KBM-7 (cell line): Measurements from ENCODE around the gene TRIM26.
"Not testable (repeated sequence)": the region's sequence is repeated elsewhere in the genome, so short reads cannot be mapped to it uniquely, and the experiment has no call there.

ENCODE experiments used
- DNase-seq: peaks from one replicate; pipeline ENCODE4 v3.0.0-alpha.2; 2015
- in situ Hi-C: fragments of 300-500 bp; cut with MboI; formaldehyde crosslinking; loops from 2 replicates; pipeline ENCODE4 v1.14.3; 2020; ENCODE audit warnings: low sequenced_read_pairs, low pct_unique_long_range_greater_than_20kb, mixed read lengths

TRIM26 gene

DNA sequence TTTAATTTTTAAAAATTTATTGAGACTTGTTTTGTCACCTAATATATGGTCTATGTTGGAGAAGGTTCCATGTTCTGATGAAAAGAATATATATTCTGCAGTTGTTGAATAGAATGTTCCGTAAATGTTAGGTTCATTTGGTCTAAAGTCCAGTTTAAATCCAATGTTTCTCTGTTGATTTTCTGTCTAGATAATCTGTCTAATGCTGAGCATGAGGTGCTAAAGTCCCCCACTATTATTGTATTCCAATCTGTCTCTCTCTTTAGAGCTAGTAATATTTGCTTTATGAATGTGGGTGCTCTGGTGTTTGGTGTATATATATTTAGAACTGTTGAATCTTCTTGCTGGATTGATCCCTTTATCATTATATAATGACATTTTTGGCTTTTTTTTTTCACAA, 34.4 kb downstream of the TRIM26 start:
- no peak for DNase-seq
- in situ Hi-C loops: no loop called here

- in situ Hi-C loops: no loop called here
- DNase-seq: no peak
These were observed 37.4 kb downstream of the TRIM26 start for GRCh38 chr6:30175765-30176164.

DNA sequence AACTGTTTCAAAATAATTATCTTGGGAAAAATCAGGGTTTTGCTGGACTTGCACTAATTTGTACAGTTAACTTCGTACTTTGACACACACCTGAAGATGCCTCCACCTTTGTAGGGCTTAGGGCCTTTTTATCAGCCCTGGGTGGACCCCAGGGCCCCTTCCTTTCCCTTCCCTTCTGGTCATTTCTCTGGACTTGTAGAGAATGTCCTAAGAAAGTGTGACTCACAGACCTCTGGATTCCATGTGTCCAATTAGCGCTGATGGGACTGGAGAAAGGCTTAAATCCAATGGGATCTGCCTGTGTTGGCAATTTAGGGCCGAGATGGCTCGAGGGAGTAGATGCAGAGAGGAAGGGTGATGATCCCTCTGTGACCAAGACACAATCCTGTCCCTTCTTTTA, 40.5 kb downstream of the TRIM26 start:
- in situ Hi-C loops: no loop called here

GRCh38 chr6:30171677-30172471, 41.3 kb downstream of the TRIM26 start:
- in situ Hi-C loops: no loop called here

More for the DNA sequence above, 40.5 kb downstream of the TRIM26 start:
- DNase-seq: no peak

GRCh38 chr6:30169658-30170614, 43.3 kb downstream of the TRIM26 start:
- DNase-seq: peak; percentile 90

More at GRCh38 chr6:30171677-30172471, 41.3 kb downstream of the TRIM26 start:
- DNase-seq: no peak

DNA sequence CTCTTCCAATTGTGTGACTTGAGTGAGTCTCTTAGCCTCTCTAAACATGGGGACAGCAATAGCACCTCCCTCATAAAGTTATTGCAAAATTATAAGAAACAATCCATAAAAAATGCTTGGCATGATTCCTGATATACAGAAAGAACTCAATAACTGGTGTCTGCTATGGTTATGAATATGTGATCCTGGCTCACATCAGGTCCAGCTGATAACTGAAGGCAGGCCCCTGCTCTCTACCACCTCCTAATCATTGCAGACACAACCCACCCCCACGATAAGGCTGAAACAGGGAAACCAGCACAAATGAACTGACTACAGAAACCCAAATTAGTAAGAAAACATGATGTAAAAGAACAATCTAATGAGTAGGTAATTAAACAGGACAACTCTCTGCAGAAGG, 44.5 kb downstream of the TRIM26 start:
- no peak for DNase-seq
- in situ Hi-C loops: no loop called here

More at GRCh38 chr6:30169658-30170614, 43.3 kb downstream of the TRIM26 start:
- in situ Hi-C loops: no loop called here

- no peak for DNase-seq
- in situ Hi-C loops: no loop called here
These were observed 46.1 kb downstream of the TRIM26 start for GRCh38 chr6:30167101-30167500.

DNA sequence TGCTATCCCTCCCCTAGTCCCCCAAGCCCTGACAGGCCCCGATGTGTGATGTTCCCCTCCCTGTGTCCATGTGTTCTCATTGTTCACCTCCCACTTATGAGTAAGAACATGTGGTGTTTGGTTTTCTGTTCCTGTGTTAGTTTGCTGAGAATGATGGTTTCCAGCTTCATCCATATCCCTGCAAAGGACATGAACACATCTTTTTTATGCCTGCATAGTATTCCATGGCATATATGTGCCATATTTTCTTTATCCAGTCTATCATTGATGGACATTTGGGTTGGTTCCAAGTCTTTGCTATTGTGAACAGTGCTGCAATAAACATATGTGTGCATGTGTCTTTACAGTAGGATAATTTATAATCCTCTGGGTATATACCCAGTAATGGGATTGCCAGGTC, 48.0 kb downstream of the TRIM26 start:
- in situ Hi-C loops, DNase-seq: not testable (repeated sequence)

DNA sequence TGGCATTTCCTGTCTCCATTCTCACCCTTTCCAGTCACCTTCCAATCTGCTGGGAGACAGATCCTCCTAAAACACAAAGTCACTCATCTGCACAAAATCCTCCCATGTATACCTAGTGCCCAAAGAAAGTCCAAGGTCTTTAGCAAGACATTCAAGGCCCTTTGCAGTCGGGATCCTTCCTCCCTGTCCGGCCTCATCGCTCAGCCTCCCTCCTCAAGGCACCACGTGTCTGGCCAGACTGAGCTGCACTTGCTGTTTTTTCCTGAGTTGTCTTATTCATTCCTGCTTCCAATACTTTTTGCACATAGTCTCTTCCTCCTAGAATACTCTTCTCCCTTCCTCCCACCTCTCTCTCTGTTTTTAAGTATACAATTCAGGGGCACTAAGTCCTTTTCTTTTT, 48.5 kb downstream of the TRIM26 start:
- in situ Hi-C loops: no loop called here
- DNase-seq: no peak

DNA sequence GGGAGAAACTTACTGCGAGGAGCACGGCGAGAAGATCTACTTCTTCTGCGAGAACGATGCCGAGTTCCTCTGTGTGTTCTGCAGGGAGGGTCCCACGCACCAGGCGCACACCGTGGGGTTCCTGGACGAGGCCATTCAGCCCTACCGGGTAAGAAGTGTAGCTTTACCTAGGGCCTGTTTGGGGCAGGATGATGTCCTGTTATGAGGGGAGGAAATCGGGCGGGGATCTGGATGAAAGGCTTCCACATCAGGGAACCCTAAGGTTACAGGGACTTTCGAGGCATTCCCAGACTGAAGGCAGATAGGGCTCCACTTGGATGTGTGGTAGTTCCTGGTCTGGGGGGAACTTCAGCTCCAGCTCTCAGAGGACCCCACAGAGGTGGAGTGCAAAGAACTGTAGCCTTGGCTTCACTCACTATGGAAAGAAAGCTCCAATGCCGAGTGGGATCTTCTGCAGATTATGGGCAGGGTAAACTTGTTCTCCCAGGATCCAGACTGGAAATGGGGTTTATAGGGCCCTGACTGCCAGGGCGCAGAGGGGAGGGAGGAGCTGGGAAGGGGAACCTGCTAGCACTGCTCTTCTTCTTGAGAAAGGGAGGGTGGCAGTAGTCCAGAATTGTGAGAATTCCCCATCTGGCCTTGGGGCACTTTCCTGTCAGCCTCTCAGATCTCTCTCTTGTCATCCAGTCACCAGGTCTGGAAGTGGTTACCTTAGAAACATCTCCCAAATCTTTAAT, 49.1 kb downstream of the TRIM26 start:
- in situ Hi-C loops: no loop called here
- DNase-seq: no peak

- in situ Hi-C loops: no loop called here
- peak; percentile 58 for DNase-seq
These were observed 49.9 kb downstream of the TRIM26 start, which contains the start of gene TRIM15 for GRCh38 chr6:30163090-30163917. TSS of gene TRIM15 (plus strand) at chr6:30163546. CDS start at chr6:30163685, 139 bp downstream.

- DNase-seq: no peak
- in situ Hi-C loops: no loop called here
These were observed 50.7 kb downstream of the TRIM26 start for GRCh38 chr6:30162265-30163089.

DNA sequence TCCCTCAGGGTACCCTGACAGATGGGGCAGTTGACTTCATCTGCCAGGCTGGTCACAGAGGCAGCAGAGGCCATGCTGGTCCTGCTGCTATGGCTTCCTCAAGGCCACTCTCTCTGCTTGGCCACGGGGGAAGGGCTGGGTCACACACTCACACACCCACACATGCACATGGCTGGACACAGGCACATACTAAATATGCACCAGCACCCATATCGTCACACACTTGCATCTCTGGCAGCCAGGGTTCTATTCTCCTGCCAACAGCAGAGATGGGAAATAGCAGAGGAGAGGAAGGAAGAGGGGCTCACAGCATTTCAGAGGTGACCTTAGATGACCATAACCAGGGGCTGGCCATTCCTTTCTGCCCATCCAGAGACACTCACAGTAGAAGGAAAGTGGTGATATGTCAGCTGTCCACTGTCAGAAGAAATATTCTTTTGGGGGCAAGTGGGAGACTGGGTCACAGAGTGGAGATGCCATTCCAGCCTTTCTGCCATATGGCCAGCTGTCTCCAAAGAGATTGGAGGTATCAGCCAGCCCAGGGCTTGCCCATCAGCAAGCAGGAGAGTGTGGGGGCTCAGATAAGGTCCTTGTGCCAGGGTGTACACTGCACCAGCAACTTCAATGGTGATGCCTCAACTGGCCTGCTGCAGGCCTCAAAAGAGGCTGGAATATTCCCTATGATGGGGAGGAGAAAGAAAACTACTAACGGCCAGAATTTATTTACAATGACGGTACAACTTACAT, 52.2 kb downstream of the TRIM26 start, which contains the start of gene TRIM10:
Gene TRIM10 (minus strand): TSS at position 427 of the 747 bp plus-strand sequence. CDS start 353 bp downstream, at position 74.
- in situ Hi-C loops: no loop called here
- DNase-seq: no peak

DNA sequence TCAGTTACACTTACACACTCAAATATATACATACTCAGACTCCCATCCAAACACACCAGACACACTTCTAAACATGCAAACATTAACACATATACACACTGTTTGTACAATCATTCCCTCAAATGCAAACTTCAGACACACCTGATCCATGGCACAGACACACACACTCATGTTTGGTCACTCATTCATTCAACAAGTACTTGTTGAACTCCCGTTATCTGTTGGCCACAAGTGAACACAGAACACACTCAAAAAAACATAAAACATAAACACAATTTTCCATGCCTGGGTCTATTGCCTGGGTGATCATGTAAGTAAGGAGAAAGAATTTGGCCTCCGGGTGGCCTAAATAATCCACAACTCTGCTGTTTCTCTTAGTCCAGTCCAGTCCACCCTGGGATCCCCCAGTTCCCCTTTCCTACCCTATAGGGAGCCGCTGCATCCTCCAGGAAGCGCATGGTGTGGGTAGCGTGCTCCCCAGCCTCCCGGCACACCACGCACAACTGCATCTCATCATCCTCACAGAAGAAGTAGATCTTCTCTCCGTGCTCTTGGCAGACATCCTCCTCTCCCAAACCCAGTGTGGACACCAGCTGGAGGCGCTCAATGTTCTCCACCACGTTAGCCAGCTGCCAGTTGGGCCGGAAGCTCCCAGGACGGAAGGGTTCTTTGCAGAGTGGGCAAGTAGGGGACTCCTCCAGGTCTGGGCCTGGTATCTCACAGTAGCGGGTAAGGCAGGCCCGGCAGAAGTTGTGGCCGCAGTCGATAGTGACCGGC, 53.0 kb downstream of the TRIM26 start:
- DNase-seq: no peak
- in situ Hi-C loops: no loop called here

DNA sequence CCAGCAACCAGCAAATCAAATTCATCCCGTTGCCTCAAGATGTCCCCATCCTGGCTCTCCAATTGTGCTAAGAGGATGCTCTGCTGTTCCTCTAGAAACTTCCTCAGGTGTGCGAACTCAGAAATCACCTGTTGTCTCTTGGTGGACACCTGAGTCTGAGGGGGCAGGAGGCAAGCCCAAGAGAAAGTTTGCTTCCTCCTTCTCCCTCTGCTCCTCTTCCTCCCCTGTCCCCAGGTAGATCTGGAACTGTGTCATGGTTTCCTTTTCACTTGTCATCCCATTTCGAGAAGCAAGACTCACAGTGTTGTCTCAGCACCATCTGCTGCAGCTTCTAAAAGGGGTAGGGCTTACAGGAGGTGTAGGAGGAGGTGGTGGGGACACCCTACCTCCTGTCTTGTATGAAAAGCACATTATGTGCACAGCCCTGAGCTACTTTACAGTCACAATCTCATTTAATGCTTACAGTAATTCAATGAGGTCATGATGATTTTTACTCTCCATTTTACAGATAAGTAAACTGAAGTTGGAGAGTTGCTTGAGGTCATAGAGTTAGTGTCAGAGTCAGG, 54.6 kb downstream of the TRIM26 start:
- in situ Hi-C loops: no loop called here
- no peak for DNase-seq

DNA sequence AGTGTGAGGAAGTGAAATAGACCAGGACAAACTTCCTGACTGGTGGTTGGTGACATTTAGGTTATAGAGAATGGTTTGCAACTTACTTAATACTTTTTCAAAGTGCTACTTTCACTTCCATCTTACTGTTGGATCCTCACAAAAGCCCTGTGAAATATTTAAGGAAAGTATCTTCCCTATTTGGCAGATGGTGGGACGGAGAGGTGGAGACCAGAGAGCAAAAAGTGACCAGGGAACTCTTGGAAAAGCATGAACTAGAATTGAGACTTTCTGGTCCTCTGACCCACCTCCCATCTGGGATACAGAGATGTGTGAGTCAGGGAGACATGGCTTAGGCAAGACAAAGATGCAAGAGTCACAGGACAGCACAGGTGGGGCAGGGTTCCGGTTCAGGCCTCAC, 55.2 kb downstream of the TRIM26 start:
- in situ Hi-C loops: no loop called here
- no peak for DNase-seq
